Measurements from ENCODE around the gene YY1. TPM values are rescaled to one million over a fixed set of nuclear protein-coding genes. Genes with fewer than 3 reads are reported as not detected.
A peak's percentile ranks its signal among the peaks of the same experiment; 100 is the strongest.
"Not testable (repeated sequence)": the region's sequence is repeated elsewhere in the genome, so short reads cannot be mapped to it uniquely, and the experiment has no call there.

The YY1 gene
- total RNA-seq, 1 experiment from 2014 or later, result 31.9 TPM

- DNase-seq (ENCODE audit: low read depth), result no peak
These were observed 4.1 kb downstream of the YY1 start for GRCh38 chr14:100243020-100243419.

GRCh38 chr14:100246809-100247428, 8.0 kb downstream of the YY1 start:
- peak; percentile 56 for DNase-seq (ENCODE audit: low read depth)

DNA sequence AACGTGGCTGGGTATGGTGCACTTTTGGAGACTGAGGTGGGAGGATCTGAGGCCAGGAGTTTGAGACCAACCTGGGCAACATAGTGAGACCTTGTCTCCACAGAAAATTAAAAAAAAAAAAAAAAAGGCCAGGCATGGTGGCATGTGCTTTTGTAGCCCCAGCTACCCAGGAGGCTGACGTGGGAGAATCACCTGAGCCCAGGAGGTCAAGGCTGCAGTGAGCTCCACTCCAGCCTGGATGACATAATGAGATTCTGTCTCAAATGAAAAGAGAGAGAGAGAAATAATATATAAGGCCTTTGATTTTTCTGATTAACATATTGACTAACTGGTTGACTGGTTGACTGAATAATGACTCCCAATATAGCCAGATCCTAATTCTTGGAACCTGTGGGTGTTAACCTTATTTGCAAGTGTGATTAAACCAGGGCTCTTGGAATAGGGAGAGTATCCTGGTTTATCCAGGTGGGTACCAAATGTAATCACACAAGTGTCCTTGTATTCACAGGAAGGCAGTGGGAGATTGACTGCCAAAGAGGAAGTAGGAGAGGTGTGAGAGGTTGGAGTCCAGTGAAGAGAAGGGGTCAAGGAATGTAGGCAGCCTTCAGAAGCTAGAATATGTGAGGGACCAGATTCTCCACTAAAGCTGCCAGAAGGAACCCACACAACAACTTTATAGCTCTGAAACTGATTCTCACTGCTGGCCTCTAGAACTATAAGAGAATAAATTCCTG, 12.0 kb downstream of the YY1 start:
- no peak for DNase-seq (ENCODE audit: low read depth)

GRCh38 chr14:100252684-100253083, 13.7 kb downstream of the YY1 start:
- DNase-seq (ENCODE audit: low read depth), result no peak

DNA sequence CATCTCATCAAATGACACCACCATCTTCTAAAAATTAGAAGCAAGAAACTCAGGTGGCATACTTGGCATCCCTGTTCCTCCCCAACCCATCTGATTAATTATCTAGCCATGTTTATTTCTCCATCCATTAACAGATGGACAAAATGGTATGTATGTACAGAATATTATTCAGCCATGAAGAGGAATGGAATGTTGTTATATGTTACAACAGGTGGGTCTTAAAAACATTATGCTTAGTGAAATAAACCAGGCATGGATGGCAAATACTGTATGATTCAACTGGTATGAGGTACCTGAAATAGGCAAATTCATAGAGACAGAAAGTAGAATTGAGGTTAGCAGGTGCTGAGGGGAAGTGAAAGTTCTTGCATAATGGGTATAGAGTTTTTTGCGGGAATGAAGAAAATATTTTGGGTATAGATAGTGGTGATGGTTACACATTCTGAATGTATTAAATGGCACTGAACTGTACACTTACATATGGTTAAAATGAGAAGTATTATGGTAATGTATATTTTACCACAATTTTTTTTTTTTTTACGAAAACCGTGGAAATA, 17.5 kb downstream of the YY1 start:
- DNase-seq (ENCODE audit: low read depth), result no peak

GRCh38 chr14:100261621-100262020, 22.7 kb downstream of the YY1 start:
- no peak for DNase-seq (ENCODE audit: low read depth)

DNA sequence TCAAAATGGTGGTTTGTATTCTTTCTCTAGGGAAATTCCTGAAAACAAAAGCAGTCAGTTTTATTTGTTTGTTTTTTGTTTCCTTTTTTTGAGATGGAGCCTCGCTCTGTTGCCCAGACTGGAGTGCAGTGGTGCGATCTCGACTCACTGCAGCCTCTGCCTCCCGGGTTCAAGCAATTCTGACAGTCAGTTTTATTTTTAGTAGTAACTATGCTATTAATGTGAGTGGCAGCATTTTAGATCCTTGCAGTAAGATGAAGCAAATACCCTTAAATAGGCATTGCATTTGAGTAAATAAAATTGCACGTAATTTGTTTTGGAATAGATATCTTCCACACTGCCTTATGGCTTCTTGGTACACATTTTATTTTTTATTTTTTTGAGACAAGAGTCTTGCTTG, 23.6 kb downstream of the YY1 start:
- DNase-seq (ENCODE audit: low read depth), result no peak

DNA sequence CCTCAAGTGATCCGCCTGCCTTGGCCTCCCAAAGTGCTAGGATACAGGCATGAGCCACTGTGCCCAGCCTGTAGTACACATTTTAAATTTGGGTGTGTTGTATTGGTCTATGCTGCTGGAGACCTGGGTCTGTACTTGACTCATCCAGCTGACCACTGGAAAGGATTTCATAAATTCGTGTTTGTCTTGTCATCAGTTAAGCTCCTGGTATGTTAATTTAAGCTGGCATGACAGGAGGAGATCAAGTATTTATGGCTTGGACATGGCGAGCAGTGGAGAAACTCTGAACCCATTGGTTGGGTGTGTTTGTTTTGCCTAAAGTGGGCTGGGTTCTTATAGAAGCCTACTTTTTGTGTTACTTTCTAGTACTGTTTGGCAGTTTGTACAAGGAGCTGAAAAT, 24.2 kb downstream of the YY1 start:
- DNase-seq (ENCODE audit: low read depth), result peak; percentile 86

- DNase-seq (ENCODE audit: low read depth), result no peak
These were observed 29.0 kb downstream of the YY1 start for GRCh38 chr14:100267990-100268389.

GRCh38 chr14:100268591-100269207, 29.8 kb downstream of the YY1 start:
- no peak for DNase-seq (ENCODE audit: low read depth)

DNA sequence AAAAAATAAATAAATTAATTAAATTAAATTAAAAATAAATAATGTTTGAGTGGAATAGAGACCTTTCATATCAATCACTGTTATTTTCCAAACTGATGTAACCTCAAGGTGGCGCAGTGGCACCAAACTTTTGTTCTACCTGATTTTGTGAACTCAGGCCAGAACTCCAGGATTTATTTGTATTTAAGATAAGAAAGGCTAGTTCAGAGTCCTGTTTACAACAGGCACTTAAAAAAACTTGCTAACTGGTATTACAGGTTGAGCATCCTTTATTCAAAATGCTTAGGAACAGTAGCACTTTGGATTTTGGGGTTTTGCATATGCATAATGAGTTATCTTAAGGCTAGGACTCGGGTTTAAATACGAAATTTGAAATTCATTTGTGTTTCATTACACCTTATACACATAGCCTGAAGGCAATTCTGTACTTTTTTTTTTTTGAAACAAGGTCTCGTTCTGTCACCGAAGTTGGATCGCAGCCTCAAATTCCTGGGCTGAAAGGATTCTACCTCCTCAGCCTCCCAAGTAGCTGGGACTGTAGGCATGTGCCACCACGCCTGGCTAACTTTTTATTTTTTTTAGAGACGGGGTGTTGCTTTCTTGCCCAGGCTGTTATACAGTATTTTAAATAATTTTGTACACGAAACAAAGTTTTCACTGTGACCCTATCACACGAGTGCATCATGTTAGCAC, 32.4 kb downstream of the YY1 start:
- no peak for DNase-seq (ENCODE audit: low read depth)

DNA sequence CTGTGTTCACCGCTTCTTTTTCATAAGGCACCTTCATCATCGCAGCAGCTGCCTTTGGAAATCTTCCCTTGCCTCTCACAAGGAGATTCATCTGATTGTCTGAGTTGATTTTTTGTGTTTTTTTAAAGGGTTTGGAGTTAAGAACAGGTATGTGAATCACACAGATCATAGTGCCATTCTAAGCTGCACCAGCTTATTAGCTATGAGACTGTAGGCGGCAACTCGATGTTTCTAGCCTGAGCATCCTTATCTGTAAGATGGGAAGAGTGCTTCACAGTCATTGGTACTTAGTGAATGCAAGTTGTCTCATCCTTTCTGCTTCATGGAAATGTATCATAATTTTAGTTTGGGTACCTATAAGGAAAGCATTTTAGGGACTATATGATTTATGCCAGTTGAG, 35.3 kb downstream of the YY1 start:
- DNase-seq (ENCODE audit: low read depth), result no peak

- DNase-seq (ENCODE audit: low read depth), result no peak
These were observed 36.3 kb downstream of the YY1 start for GRCh38 chr14:100275214-100275613.

GRCh38 chr14:100278702-100279101, 39.8 kb downstream of the YY1 start:
- peak; percentile 58 for DNase-seq (ENCODE audit: low read depth)

GRCh38 chr14:100279133-100279532, 40.2 kb downstream of the YY1 start:
- no peak for DNase-seq (ENCODE audit: low read depth)

DNA sequence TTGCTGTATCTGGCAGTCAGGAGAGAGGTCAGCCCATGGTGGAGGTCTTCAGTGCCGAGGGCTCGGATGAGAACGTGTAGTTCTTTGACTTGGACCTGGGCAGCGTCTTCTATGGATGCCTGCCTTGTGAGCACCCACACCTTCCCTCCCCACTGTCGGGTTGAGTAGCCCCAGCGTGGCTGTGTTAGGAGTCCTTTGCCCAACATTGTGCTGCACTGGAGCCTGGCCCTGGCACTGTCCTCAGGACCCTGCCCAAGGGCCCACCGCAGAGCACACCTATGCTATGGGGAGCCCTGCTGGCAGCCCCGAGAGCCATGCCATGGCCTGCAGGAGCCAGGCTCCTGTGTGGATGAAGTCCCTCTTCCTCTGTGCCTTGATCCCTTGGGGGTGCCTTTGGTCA, 40.6 kb downstream of the YY1 start:
- DNase-seq (ENCODE audit: low read depth), result no peak

DNA sequence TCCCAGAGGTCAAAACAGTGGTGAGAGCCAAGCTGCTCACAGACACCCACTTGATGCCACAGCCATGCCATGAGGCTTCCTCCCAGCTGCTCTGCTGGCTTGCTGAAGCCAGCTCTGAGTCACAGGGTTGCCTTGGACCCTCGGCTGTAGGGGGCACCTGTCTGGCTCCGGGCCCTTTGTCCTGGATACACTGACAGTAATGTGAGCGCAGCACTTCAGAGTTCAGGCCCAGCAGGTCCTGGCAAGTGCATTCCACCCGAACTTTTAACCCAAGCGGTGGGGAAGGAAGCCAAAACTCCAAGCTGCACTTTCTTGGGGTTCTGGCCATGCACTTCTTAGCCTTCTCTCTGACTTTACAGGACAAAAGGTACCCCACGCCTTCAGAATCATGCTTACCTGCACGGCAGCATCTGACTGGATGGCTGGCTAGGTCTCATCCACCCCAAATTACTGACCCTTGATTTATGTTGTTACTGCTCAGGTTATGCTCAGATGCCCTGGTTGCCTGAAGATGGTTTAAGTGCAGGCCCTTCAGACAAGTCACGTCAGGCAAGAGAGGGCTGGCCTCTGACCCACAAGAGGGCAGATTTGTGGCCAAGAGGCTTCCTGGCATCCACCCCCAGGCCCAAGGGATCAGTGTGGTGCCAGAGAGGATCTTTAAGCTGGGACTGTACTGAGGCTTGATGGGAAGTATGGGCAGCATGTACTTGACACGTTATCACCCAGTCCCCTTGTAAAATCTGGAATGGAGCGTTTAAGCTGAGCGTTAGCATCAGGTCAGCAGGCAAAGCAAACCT, 42.5 kb downstream of the YY1 start:
- DNase-seq (ENCODE audit: low read depth), result peak; percentile 52

GRCh38 chr14:100282083-100282350, 43.1 kb downstream of the YY1 start:
- DNase-seq (ENCODE audit: low read depth), result no peak

- no peak for DNase-seq (ENCODE audit: low read depth)
These were observed 43.9 kb downstream of the YY1 start for GRCh38 chr14:100282766-100283419.

DNA sequence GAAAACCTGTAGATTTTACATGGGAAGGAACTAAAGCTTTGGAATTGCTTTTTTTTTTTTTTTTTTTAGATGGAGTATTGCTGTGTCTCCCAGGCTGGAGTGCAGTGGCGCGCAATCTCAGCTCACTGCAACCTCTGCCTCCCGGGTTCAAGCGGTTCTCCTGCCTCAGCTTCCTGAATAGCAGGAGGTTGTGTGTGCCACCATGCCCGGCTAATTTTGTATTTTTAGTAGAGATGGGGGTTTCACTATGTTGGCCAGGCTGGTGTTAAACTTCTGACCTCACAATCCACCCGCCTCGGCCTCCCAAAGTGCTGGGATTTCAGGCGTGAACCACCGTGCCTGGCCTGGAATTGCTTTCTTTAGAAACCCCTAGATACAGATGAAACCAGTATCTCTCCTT, 44.5 kb downstream of the YY1 start:
- not testable (repeated sequence) for DNase-seq (ENCODE audit: low read depth)

Data from LHCN-M2 (cell line).